Stimulated activated CD4-positive, alpha-beta T cell treated with anti-CD3 and anti-CD28 coated beads, Interleukin-4, amount 100 ng/mL, for 1 hour (primary cell): ENCODE data around the gene SGTA.

Experiments used
- DNase-seq: peaks from one replicate; pipeline ENCODE4 v3.0.0-alpha.2; 2020

Gene SGTA

GRCh38 chr19:2768365-2769132, 14.5 kb downstream of the SGTA start:
- DNase-seq, result no peak

DNA sequence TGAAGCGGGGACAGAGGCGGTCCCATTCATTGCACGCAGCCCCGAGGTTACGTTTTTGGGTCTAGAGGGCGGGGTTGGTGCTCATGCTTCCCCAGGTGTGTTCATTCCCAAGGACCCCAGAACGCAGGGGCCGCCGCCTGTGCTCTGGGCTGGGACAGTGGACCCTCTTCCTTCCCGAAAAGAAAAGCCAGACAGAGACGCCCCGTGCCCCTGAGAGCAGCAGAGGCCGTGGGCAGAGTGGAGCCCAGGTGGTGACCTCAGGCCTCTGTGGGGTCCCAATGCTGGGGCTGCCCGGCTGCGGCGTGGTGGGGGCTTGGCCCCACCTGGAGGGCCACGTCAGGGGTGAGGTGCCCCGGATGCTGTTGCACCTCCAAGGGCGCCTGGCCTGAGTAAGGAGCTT, 15.4 kb downstream of the SGTA start:
- DNase-seq, result no peak

DNA sequence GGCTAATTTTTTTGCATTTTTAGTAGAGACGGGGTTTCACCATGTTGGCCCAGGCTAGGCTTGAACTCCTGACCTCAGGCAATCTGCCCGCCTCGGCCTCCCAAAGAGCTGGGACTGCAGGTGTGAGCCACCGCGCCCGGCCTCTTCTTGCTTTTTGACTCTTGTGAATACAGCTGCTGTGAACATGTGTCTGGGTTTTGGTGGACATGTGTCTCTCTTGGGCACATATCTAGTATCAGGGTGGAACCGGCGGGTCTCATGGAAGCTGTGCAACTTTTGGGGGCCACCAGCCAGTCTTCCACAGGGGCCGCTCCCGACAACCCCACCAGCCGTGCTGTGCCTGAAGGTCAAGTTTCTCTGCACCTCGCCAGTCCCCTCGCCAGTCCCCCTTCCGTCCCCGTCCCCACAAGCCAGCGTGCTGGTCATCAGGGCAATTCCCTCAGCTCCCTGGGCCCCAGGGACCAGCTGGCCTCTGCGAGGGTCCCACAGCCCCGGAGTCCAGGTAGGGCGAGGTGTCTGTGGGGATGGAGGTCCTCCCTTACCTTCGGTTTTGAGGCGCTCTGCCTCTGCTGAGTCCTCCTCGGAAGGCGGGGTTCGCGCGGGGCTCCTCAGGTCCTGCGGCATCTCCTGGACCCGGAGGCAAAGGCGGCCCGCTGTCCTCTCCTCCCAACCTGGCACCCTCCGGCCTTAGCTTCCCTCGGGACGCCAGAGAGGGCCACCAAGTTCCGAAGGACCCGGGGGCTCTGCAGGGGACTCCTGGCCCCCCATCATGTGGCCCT, 16.3 kb downstream of the SGTA start:
- no peak for DNase-seq

- DNase-seq, result no peak
Observed at GRCh38 chr19:2765376-2765775, 17.7 kb downstream of the SGTA start.

DNA sequence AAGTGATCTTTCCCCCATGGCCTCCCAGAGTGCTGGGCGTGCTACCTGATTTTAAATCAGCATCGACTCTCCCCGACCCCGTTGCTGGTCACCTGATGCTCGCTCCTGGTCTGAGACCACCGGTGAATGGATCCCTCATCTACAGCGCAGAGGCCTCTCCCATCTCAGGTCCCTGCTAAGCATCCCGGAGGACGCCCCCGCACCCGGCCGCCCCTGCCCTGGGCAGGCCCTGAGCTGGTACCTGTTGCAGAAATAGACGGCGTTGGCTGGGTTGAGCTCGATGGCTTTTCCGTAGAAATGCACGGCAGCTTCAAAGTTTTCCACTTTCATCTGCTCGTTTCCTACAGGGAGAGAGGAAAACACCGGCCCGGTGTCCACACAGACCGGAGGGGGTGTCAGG, 18.1 kb downstream of the SGTA start:
- DNase-seq, result no peak

DNA sequence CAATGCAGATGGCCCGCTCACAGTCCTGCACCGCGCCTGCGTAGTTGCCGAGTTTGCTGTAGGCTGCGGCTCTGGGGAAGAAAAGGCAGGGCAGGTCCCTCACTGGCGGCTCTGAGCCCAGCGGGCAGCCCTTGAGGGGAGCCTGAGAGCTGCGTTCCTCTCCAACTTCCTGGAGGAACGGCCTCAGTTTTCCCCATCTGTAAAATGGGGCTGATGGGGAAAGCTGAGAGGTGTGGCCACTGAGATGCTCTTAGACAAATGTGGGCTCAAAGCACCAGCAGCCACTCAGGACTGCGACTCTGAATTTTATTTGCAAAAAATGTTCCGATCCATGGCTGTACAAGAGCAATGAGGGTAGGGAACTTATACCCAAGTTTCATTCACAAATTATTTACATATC, 19.4 kb downstream of the SGTA start:
- no peak for DNase-seq

DNA sequence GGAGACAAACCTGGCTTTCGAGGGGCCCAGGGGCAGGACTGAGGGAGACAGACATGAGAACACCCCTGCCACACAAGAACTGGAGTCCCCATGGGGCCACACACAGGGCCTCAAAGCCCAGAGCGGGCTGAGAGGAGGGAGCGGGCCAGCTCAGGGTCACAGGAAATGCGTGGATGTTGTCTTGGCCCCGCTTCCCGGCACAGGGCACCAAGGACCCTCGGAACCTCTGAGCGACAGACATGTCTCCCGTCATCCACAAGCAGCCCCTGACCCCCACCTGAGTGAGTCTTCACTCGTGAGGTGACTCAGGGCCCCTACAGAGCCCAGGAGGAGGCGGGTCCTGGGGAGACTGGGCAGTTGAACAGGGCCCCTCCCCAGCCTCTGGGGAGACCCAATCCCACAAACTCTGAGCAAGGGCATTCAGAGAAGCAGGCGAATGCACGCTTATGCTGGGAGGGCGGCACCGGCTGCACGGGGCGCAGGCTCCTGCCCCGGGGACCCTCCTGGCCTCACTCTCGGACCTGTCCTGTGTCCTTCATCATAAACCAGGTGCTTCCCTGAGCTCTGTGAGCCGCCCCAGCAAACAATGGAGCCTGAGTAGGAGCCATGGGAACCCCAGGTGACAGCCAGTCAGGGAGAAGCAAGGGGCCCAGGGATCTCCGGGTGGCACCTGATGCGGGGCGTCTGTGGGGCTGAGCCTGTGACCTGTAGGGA, 20.1 kb downstream of the SGTA start:
- no peak for DNase-seq

DNA sequence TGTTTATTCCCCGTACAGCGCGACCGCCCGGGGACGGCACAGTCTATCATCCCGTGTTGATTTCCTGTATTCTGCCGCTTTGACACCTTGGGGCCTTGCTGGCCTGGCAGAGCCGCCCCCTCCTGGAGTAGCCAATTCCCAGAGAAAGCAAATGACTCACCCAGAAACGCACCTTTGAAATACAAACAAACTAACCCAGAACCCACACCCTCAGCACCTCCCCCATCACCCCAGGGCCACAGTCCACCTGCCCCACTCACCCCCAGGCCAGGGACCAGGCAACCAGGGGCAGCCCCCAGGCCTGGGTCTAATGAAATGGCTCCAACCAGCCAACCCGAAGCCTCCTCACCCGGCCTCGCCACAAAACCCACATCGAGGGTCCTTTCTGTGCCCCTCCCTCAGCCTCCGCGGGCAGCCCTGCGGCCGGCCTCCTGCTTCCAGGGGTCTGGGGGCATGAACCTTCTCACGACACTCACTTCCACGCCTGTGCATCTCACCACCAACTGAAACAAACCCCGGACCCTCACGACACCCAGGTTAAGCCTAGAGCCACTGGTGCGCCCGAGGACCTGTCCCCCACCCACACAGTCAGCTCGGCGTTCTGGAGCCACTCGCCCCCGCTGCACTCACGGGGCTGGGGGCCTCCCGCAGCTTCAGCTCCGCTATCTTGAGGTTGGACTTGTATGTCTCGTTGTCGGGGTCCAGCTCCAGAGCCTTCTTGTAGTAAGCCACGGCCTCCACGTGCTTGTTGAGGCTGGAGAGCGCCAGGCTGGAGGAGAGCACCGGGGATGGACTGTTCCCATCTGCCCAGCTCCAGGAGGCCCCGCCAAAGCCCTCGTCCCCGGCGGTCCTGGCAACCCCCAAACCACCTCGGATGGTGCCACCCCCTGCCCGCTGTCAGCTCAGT, 20.9 kb downstream of the SGTA start:
- DNase-seq, result no peak

DNA sequence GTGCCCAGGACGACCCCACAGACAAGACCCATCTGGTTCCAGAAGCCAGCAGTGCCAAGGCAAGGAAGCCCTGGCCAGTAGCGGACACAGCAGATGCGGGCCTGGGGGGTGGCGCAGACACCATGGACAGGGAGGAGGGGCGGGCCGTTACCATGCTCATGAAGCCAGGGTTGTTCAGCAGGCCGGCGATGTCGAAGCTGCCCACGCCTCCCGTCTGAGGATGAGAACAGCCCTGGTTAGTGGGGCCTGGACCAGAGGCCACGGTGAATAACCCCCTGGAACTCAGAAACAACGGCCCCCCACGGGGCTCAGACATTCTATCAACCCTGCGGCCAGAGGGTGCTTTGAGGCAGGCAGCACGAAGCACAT, 21.8 kb downstream of the SGTA start:
- DNase-seq, result no peak

GRCh38 chr19:2759965-2760364, 23.1 kb downstream of the SGTA start:
- DNase-seq, result no peak

DNA sequence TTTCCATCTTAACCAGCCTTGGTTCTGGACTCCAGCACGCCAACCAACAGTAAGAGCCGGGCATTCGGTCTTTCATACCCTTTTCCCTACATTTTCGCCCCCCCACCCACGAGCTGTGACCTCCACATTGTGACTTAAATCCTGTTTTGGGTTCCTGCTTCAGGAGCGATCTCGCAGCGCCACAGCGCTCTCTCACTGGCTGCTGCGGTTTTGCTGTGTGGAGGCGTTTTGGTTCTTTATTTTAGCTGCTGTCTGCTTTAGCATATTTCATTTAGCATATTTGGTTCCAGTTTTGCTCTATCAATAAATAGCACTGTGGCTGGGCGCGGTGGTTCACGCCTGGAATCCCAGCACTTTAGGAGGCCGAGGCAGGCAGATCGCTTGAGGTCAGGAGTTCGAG, 23.7 kb downstream of the SGTA start:
- DNase-seq, result no peak

- no peak for DNase-seq
Observed at GRCh38 chr19:2758601-2759313, 24.3 kb downstream of the SGTA start.

DNA sequence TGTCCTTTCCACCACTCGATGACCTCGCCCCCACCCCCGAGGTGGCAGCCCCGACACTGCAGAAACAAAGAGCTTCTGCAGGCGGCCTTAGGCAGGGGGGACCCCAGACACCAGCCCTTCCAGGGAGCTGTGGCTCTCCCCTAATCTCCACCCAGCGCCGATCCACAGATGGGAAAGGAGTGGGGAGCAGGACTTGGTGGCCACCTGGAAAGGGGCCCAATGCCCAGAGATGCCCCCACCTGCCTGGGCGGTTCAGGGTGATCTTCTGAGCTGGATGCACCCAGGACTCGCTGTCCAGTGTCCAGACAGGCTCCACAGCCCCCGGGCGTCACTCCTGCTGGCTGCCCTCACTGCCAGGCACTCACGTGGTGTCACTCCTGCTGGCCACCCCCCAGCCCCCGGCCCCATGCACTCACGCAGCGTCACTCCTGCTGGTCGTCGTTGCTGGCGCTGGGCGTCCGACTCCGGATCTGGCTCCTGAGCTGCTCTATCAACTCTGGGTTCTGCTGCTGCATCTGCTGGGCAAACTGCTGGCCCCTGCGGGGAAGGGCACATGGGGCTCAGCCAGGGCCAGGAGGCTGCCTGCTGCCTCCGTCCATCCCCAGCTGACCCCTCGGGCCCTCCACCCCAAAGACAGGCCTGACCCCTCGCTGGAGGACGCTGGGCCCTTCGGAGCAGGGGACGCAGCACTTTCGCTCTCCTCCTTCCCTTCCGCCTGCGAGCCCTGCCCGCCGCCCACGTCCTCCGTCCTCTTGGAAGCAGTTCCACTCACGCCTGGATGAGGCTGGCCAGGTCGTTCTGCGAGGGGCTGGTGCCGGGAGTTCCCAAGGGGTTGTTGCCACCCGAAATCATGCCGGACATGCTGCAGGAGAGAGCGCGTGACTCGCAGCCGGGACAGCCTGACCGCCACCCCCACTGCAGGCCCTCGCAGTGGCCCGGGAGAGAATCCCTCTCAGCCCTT, 25.9 kb downstream of the SGTA start:
- no peak for DNase-seq

GRCh38 chr19:2756477-2756876, 26.6 kb downstream of the SGTA start:
- DNase-seq, result no peak

DNA sequence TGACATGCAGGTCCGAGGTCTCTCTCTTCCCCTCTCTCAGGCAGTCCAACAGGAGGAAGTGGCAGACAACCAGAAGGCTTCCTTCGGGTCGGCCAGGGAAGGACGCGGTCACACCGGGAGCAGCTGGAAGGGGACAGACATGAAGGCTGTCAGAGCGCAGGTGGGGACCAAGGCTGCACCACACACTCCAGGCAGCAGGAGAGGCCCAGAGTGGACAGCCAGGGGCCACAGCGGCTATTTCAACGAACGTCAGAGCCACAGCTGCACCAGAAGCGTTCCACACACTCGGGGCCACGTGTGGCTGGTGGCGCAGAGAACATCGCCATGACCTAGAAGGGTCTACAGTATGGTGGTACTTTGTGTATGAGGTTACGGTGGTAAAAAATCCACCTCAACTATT, 27.3 kb downstream of the SGTA start:
- DNase-seq, result no peak

DNA sequence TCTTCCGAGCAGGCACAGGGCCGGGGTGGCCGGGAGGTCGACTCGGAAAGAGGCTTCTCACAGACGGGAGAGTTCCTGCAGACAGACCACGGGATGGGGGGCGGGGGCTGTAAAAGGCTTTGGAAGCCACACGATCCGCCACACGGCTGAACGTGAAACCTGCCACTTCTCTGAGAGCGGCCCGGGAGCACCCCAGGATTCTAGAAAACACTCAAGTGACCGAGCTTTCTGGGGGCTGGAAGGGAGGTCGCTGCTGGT, 27.7 kb downstream of the SGTA start:
- no peak for DNase-seq

GRCh38 chr19:2754659-2755447, 28.2 kb downstream of the SGTA start:
- no peak for DNase-seq

- no peak for DNase-seq
Observed at GRCh38 chr19:2751438-2751830, 31.6 kb downstream of the SGTA start.

- DNase-seq, result no peak
Observed at GRCh38 chr19:2750808-2751437, 32.1 kb downstream of the SGTA start.

GRCh38 chr19:2747349-2747748, 35.7 kb downstream of the SGTA start:
- DNase-seq, result no peak
